GM23338 (cell line): ENCODE results near the gene SORBS2. TPM values are rescaled to one million over a fixed set of nuclear protein-coding genes. Genes with fewer than 3 reads are reported as not detected.
A peak's percentile ranks its signal among the peaks of the same experiment; 100 is the strongest.

Experiments used
- ATAC-seq: fragments of 200-7000 bp; cut with Tn5 transposase; 3 replicates; pipeline ENCODE4 v1.9.1; 2020
- DNase-seq: peaks from one replicate; pipeline ENCODE4 v3.0.0-alpha.2; 2015; ENCODE audit warnings: low spot score
- H2AFZ ChIP-seq: fragments of 200-600 bp; sonication (generic); 2 replicates; pipeline ENCODE4 v1.8.0; 2016; ENCODE audit warnings: antibody characterized with exemption, mild to moderate bottlenecking, moderate library complexity
- H3F3A ChIP-seq: fragments of 200-600 bp; sonication (generic); replicated peaks from 2 replicates; pipeline ENCODE4 v1.8.0; 2017; ENCODE audit warnings: antibody characterized with exemption, mixed run types, low read depth
- H3K27ac ChIP-seq: fragments of 200-600 bp; sonication (generic); 2 replicates; pipeline ENCODE4 v1.6.1; 2016; ENCODE audit warnings: low read depth
- H3K27me3 ChIP-seq: fragments of 200-600 bp; sonication (generic); 2 replicates; pipeline ENCODE4 v1.8.0; 2016; ENCODE audit warnings: mild to moderate bottlenecking, mixed run types, moderate library complexity; ENCODE audit not compliant: insufficient read depth
- H3K36me3 ChIP-seq: fragments of 200-600 bp; sonication (generic); 2 replicates; pipeline ENCODE4 v1.8.0; 2016; ENCODE audit warnings: mild to moderate bottlenecking; ENCODE audit not compliant: insufficient read depth
- H3K4me1 ChIP-seq: fragments of 200-600 bp; sonication (generic); 2 replicates; pipeline ENCODE4 v1.8.0; 2016; ENCODE audit warnings: mild to moderate bottlenecking, moderate library complexity; ENCODE audit not compliant: insufficient read depth
- H3K4me2 ChIP-seq: fragments of 200-600 bp; sonication (generic); 2 replicates; pipeline ENCODE4 v1.7.1; 2017; ENCODE audit warnings: mixed run types
- H3K4me3 ChIP-seq: fragments of 200-600 bp; sonication (generic); 2 replicates; pipeline ENCODE4 v1.6.1; 2016; ENCODE audit warnings: mixed run types
- H3K79me2 ChIP-seq: fragments of 200-600 bp; sonication (generic); replicated peaks from 2 replicates; pipeline ENCODE4 v1.8.0; 2017; ENCODE audit warnings: mild to moderate bottlenecking; ENCODE audit not compliant: insufficient read depth
- H3K9me2 ChIP-seq: fragments of 200-600 bp; sonication (generic); 2 replicates; pipeline ENCODE4 v1.8.0; 2017; ENCODE audit not compliant: insufficient read depth
- H4K20me1 ChIP-seq: fragments of 200-600 bp; sonication (generic); replicated peaks from 2 replicates; pipeline ENCODE4 v1.8.0; 2017; ENCODE audit warnings: mild to moderate bottlenecking; ENCODE audit not compliant: insufficient read depth
- H3K27ac Mint-ChIP-seq: 2 replicates; pipeline ENCODE4 v1.8.0; 2020; ENCODE audit warnings: inconsistent platforms, mild to moderate bottlenecking, moderate library complexity, mixed read lengths
- H3K27me3 Mint-ChIP-seq: 3 replicates; pipeline ENCODE4 v1.8.0; 2022; ENCODE audit warnings: low read depth, mild to moderate bottlenecking, moderate library complexity, mixed read lengths, inconsistent platforms; ENCODE audit not compliant: insufficient read depth, poor library complexity
- H3K36me3 Mint-ChIP-seq: 3 replicates; pipeline ENCODE4 v1.8.0; 2021; ENCODE audit warnings: low read depth, mild to moderate bottlenecking, inconsistent platforms, moderate library complexity, mixed read lengths
- H3K4me1 Mint-ChIP-seq: 3 replicates; pipeline ENCODE4 v1.8.0; 2020; ENCODE audit warnings: mild to moderate bottlenecking, inconsistent platforms, mixed read lengths
- H3K4me3 Mint-ChIP-seq: 3 replicates; pipeline ENCODE4 v1.8.0; 2021; ENCODE audit warnings: moderate library complexity, mild to moderate bottlenecking, inconsistent platforms, mixed read lengths
- H3K9me3 Mint-ChIP-seq: 3 replicates; pipeline ENCODE4 v1.8.0; 2020; ENCODE audit warnings: moderate library complexity, mild to moderate bottlenecking, inconsistent platforms, mixed read lengths
- CREB1 ChIP-seq: fragments of 250-450 bp; sonication (Bioruptor Pico); IDR thresholded peaks from 2 replicates; pipeline ENCODE4 v1.5.0; 2020; ENCODE audit warnings: low read depth, mild to moderate bottlenecking, moderate library complexity
- CTCF ChIP-seq, 2 experiments: fragments of 200-600 bp in 1 of 2; sonication (generic) in 1 of 2; conservative IDR thresholded peaks; 2 replicates each; pipeline versions ENCODE4 v1.5.1 to v1.6.1; 2016 to 2017; ENCODE audit warnings: antibody characterized with exemption in 2 of 2, low read depth in 2 of 2, mild to moderate bottlenecking in 2 of 2, moderate library complexity in 1 of 2
- ETS1 ChIP-seq: IDR thresholded peaks from 2 replicates; pipeline ENCODE4 v1.6.1; 2016; ENCODE audit warnings: antibody characterized with exemption
- EZH2 ChIP-seq: fragments of 200-600 bp; sonication (generic); IDR thresholded peaks from one replicate; pipeline ENCODE4 v1.8.0; 2017; ENCODE audit warnings: antibody characterized with exemption, mild to moderate bottlenecking, low read depth; ENCODE audit not compliant: unreplicated experiment
- EZH2phosphoT487 ChIP-seq: fragments of 200-600 bp; sonication (generic); IDR thresholded peaks from one replicate; pipeline ENCODE4 v1.8.1; 2018; ENCODE audit warnings: antibody characterized with exemption; ENCODE audit not compliant: unreplicated experiment
- JUNB ChIP-seq: IDR thresholded peaks from one replicate; pipeline ENCODE4 v1.6.1; 2016; ENCODE audit warnings: antibody characterized with exemption; ENCODE audit not compliant: unreplicated experiment
- NANOG ChIP-seq: IDR thresholded peaks from 2 replicates; pipeline ENCODE4 v1.6.1; 2016; ENCODE audit warnings: antibody characterized with exemption, borderline replicate concordance
- POLR2AphosphoS5 ChIP-seq: IDR thresholded peaks from 2 replicates; pipeline ENCODE4 v1.6.1; 2016; ENCODE audit warnings: antibody characterized with exemption, low read depth
- REST ChIP-seq: IDR thresholded peaks from one replicate; pipeline ENCODE4 v1.6.1; 2018; ENCODE audit warnings: antibody characterized with exemption; ENCODE audit not compliant: unreplicated experiment
- STAT1 ChIP-seq: IDR thresholded peaks from one replicate; pipeline ENCODE4 v1.6.1; 2016; ENCODE audit warnings: antibody characterized with exemption; ENCODE audit not compliant: unreplicated experiment
- ZNF114 ChIP-seq: fragments of 250-450 bp; sonication (Bioruptor Pico); IDR thresholded peaks from 2 replicates; pipeline ENCODE4 v1.5.0; 2020; ENCODE audit warnings: mild to moderate bottlenecking, moderate library complexity
- ZNF331 ChIP-seq: fragments of 250-450 bp; sonication (Bioruptor Pico); IDR thresholded peaks from 2 replicates; pipeline ENCODE4 v1.5.0; 2020; ENCODE audit warnings: low read depth, mild to moderate bottlenecking, moderate library complexity
- ZNF462 ChIP-seq: fragments of 250-450 bp; sonication (Bioruptor Pico); IDR thresholded peaks from 2 replicates; pipeline ENCODE4 v1.5.0; 2020; ENCODE audit warnings: mild to moderate bottlenecking, moderate library complexity
- polyA plus RNA-seq: library from polyadenylated mRNA; unstranded; fragments of >200 nt; fragmentation: Nextera tagmentation; extraction: Ambion mirVana; gene quantifications from 2 replicates; pipeline ENCODE4 v1.2.1, GENCODE V29; 2016
- total RNA-seq: library from RNA; depleted of rRNA; stranded (reverse); fragments of >200 nt; shearing (Covaris generic); gene quantifications from 2 replicates; pipeline ENCODE4 v1.2.3, GENCODE V29; 2014

Gene SORBS2
- total and polyA plus RNA-seq, 2 experiments from 2014 or later = 17.8 to 27.6 TPM

GRCh38 chr4:185783574-185783973 is 28.4 kb downstream of the SORBS2 start:
- Histone ChIP-seq H3K36me3 (no peaks in the 10 kb centered on the region), H3K27me3 (no peaks in the 10 kb centered on the region), H3K27ac (no peak overlapping the region), H2AFZ (peak overlapping the region; percentile 24; the same call in 1 of the 2 replicates), H4K20me1 (no peaks in the 10 kb centered on the region), H3K79me2 (no peaks in the 10 kb centered on the region), H3K4me2 (no peak overlapping the region), H3K4me3 (no peak overlapping the region), H3K9me2 (0 out of 2 replicates have a peak, but pooled peaks cover 3% of the 10 kb centered on the region), H3K4me1 (peaks cover 8% of the 10 kb centered on the region; the same call in 1 of the 2 replicates), H3F3A (no peaks in the 10 kb centered on the region)
- no peak overlapping the region for H3K4me3 Mint-ChIP-seq
- peaks cover 14% of the 10 kb centered on the region; the same call in 2 of the 3 replicates for H3K4me1 Mint-ChIP-seq
- H3K9me3 Mint-ChIP-seq = no peaks in the 10 kb centered on the region
- H3K36me3 Mint-ChIP-seq = no peaks in the 10 kb centered on the region
- ATAC-seq = no peak
- peak overlapping the region; percentile 5; the same call in 1 of the 2 replicates for H3K27ac Mint-ChIP-seq
- TF ChIP-seq JUNB = no peak
- TF ChIP-seq CTCF (conservative IDR thresholded peaks at IDR 0.05; ENCODE audit: low read depth in 2 of 2) = no peak
- no peak for TF ChIP-seq ZNF114
- no peak for TF ChIP-seq ZNF462 (CRISPR knock-in tag)
- TF ChIP-seq CREB1 = no peak
- TF ChIP-seq ZNF331 (CRISPR knock-in tag) = no peak
- no peak for TF ChIP-seq NANOG
- no peak for TF ChIP-seq ETS1
- no peak for TF ChIP-seq POLR2AphosphoS5
- no peak for TF ChIP-seq EZH2
- TF ChIP-seq STAT1 = no peak
- no peak for TF ChIP-seq REST
- no peak for TF ChIP-seq EZH2phosphoT487
- peaks cover 1% of the 10 kb centered on the region for H3K27me3 Mint-ChIP-seq
- no peak for DNase-seq
